Panc1 (cell line): ENCODE results near the gene AGA. TPM values are rescaled to one million over a fixed set of nuclear protein-coding genes. Genes with fewer than 3 reads are reported as not detected.

Experiments used
- ATAC-seq: fragments of 200-7000 bp; cut with Tn5 transposase; 2 replicates; pipeline ENCODE4 v1.9.1; 2020; ENCODE audit warnings: mild to moderate bottlenecking, moderate library complexity
- BruUV-seq: library from RNA; stranded (reverse); fragments of 400-500 nt; replicated peaks from 2 replicates; lab custom pipeline; 2021; lab: Mats Ljungman, UMichigan
- CTCF ChIA-PET: fragments of 300-600 bp; sonication (Branson Sonifier 250); formaldehyde crosslinking; loops from one replicate; lab custom pipeline; 2022; ENCODE audit warnings: antibody characterized with exemption; lab: Charles Lee
- POLR2A ChIA-PET: fragments of 300-600 bp; sonication (Branson Sonifier 250); formaldehyde crosslinking; loops from one replicate; lab custom pipeline; 2022; ENCODE audit warnings: antibody characterized with exemption; lab: Charles Lee
- DNase-seq: peaks from one replicate; pipeline ENCODE4 v3.0.0-alpha.2; 2010; ENCODE audit warnings: low read depth, low spot score
- H3K27ac ChIP-seq: 2 replicates; pipeline ENCODE4 v1.5.1; 2011; ENCODE audit warnings: mild to moderate bottlenecking, low read length, inconsistent platforms
- H3K27me3 ChIP-seq: fragments of 200-500 bp; sonication (Bioruptor generic); 2 replicates; pipeline ENCODE4 v1.6.0; 2014; ENCODE audit warnings: low read length, inconsistent platforms; ENCODE audit not compliant: control insufficient read depth, insufficient read depth
- H3K36me3 ChIP-seq: fragments of 200-500 bp; sonication (Bioruptor generic); 2 replicates; pipeline ENCODE4 v1.5.1; 2014; ENCODE audit warnings: inconsistent platforms, mild to moderate bottlenecking, low read length, moderate library complexity; ENCODE audit not compliant: control insufficient read depth, insufficient read depth
- H3K4me1 ChIP-seq: 2 replicates; pipeline ENCODE4 v1.5.1; 2011; ENCODE audit warnings: inconsistent platforms, mild to moderate bottlenecking, low read length, moderate library complexity; ENCODE audit not compliant: control insufficient read depth, insufficient read depth
- H3K4me3 ChIP-seq, 2 experiments: 2 replicates each; pipeline ENCODE4 v1.5.1; 2011 to 2012; ENCODE audit warnings: low read depth in 2 of 2, low read length in 2 of 2, mild to moderate bottlenecking in 2 of 2, inconsistent platforms in 1 of 2, moderate library complexity in 1 of 2
- H3K9me3 ChIP-seq: fragments of 200-500 bp; sonication (Bioruptor generic); 2 replicates; pipeline ENCODE4 v1.5.1; 2014; ENCODE audit warnings: low read depth, mild to moderate bottlenecking, inconsistent platforms, low read length, moderate library complexity; ENCODE audit not compliant: control insufficient read depth, insufficient read depth
- CTCF ChIP-seq: fragments of 450-650 bp; IDR thresholded peaks from 2 replicates; pipeline ENCODE4 v1.5.1; 2017; ENCODE audit warnings: mild to moderate bottlenecking
- POLR2AphosphoS5 ChIP-seq: IDR thresholded peaks from 2 replicates; pipeline ENCODE4 v1.6.1; 2012; ENCODE audit warnings: mild to moderate bottlenecking, low read depth, low read length, moderate library complexity
- REST ChIP-seq, 2 experiments: IDR thresholded peaks; 2 replicates each; pipeline ENCODE4 v1.6.1; 2011 to 2012; ENCODE audit warnings: low read depth in 2 of 2, control low read depth in 1 of 2, low read length in 1 of 2, mild to moderate bottlenecking in 1 of 2, moderate library complexity in 1 of 2; ENCODE audit not compliant: insufficient read depth in 1 of 2
- SIN3A ChIP-seq: IDR thresholded peaks from 2 replicates; pipeline ENCODE4 v1.6.1; 2012; ENCODE audit warnings: low read depth, mild to moderate bottlenecking, low read length, moderate library complexity, borderline replicate concordance; ENCODE audit not compliant: insufficient read depth
- TCF7L2 ChIP-seq: IDR thresholded peaks from 2 replicates; pipeline ENCODE4 v1.6.1; 2011; ENCODE audit warnings: mild to moderate bottlenecking, low read depth, low read length, inconsistent platforms
- in situ Hi-C: cut with HindIII; loops from 2 replicates; pipeline ENCODE4 v1.10.0; 2016; ENCODE audit warnings: low sequenced_read_pairs, low pct_unique_long_range_greater_than_20kb
- intact Hi-C: fragments of 100-400 bp; cut with micrococcal nuclease; formaldehyde crosslinking; loops from one replicate; pipeline ENCODE4 v1.10.0; 2022; ENCODE audit not compliant: unreplicated experiment
- total RNA-seq: library from RNA; stranded (reverse); gene quantifications from one replicate; pipeline ENCODE4 v1.2.1, GENCODE V29; 2021; ENCODE audit not compliant: unreplicated experiment

AGA gene
- total RNA-seq, 1 experiment from 2014 or later = 15.4 TPM

GRCh38 chr4:177385576-177386277 is 56.5 kb downstream of the AGA start:
- no peak for TF ChIP-seq REST (IDR thresholded peaks at IDR 0.05; ENCODE audit: insufficient read depth in 1 of 2, low read depth in 2 of 2, low read length in 1 of 2)
- no peak for TF ChIP-seq CTCF
- TF ChIP-seq SIN3A = no peak
- no peak for TF ChIP-seq TCF7L2
- TF ChIP-seq POLR2AphosphoS5 = no peak
- no TSS peak for BruUV-seq
- Histone ChIP-seq H3K4me1 (no peaks in the 10 kb centered on the region), H3K27ac (no peak overlapping the region), H3K9me3 (no peaks in the 10 kb centered on the region), H3K4me3 (no peak overlapping the region), H3K36me3 (no peaks in the 10 kb centered on the region), H3K27me3 (no peaks in the 10 kb centered on the region)
- ChIA-PET CTCF (interaction anchor here (0.5 kb wide), 1 partner anchor 135 kb away, joined by 3 read pairs; no protein-coding TSS in a partner anchor), POLR2A (interaction anchor here (0.6 kb wide), 1 partner anchor 54 kb away, joined by 3 read pairs; no protein-coding TSS in a partner anchor)
- intact Hi-C loops = no loop called here
- no peak for ATAC-seq
- in situ Hi-C loops = no loop called here
- DNase-seq = no peak

- DNase-seq (no peak), ATAC-seq (no peak)
- in situ Hi-C loops = no loop called here
- no TSS peak for BruUV-seq
- no peak overlapping the region for H3K4me3 ChIP-seq
- H3K9me3 ChIP-seq = no peaks in the 10 kb centered on the region
- no peaks in the 10 kb centered on the region for H3K36me3 ChIP-seq
- CTCF ChIA-PET = no interaction called here
- POLR2A ChIA-PET = no interaction called here
- no peak overlapping the region for H3K27ac ChIP-seq
- no peaks in the 10 kb centered on the region for H3K27me3 ChIP-seq
- intact Hi-C loops = no loop called here
- no peaks in the 10 kb centered on the region for H3K4me1 ChIP-seq
- TF ChIP-seq POLR2AphosphoS5 (no peak), TCF7L2 (no peak), SIN3A (no peak), REST (IDR thresholded peaks at IDR 0.05; ENCODE audit: insufficient read depth in 1 of 2, low read depth in 2 of 2, low read length in 1 of 2) (no peak), CTCF (no peak)
Measured at GRCh38 chr4:177384856-177385397, 57.3 kb downstream of the AGA start.
